GM18519 (cell line): ENCODE results near the gene ATRIP.
"Not testable (repeated sequence)": the region's sequence is repeated elsewhere in the genome, so short reads cannot be mapped to it uniquely, and the experiment has no call there.

Experiments used
- ATAC-seq: cut with Tn5 transposase; IDR thresholded peaks from one replicate; pipeline ENCODE4 v1.9.1; 2021; ENCODE audit warnings: mild to moderate bottlenecking, moderate library complexity; ENCODE audit not compliant: unreplicated experiment, low FRiP score

ATRIP gene

DNA sequence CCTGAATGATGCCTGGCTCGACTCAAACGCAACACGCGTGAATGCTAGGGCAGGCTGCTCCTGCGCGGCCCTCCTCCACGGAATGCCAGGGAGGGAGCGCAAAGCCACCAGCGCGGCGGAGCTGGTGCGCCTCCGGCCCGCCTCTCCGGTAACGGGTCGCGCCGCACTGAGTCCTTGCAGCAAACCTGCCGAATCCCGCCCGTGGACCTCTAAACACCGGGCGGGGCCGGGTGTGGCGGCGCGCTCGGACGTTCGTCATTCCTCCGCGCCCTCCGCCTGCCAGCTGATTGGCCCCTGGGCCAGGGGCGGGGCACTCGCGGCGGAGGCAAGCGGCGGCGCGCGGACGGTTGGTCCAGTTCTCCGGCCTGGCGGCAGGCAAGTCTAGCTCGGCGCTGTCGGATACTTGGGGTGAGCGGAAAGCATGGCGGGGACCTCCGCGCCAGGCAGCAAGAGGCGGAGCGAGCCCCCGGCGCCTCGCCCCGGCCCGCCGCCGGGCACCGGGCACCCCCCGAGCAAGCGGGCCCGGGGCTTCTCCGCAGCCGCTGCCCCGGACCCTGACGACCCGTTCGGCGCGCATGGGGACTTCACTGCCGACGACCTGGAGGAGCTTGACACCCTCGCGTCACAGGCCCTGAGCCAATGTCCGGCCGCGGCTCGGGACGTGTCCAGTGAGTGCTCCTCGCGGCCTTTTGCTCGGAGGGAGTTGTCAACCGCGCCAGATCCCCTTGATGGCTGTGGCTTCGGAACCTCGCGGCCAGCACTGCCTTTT is at the start of gene ATRIP:
Gene ATRIP (plus strand): TSS at position 313 of the 769 bp plus-strand sequence. CDS start 109 bp downstream, at position 422.
- ATAC-seq = peak; percentile 78

DNA sequence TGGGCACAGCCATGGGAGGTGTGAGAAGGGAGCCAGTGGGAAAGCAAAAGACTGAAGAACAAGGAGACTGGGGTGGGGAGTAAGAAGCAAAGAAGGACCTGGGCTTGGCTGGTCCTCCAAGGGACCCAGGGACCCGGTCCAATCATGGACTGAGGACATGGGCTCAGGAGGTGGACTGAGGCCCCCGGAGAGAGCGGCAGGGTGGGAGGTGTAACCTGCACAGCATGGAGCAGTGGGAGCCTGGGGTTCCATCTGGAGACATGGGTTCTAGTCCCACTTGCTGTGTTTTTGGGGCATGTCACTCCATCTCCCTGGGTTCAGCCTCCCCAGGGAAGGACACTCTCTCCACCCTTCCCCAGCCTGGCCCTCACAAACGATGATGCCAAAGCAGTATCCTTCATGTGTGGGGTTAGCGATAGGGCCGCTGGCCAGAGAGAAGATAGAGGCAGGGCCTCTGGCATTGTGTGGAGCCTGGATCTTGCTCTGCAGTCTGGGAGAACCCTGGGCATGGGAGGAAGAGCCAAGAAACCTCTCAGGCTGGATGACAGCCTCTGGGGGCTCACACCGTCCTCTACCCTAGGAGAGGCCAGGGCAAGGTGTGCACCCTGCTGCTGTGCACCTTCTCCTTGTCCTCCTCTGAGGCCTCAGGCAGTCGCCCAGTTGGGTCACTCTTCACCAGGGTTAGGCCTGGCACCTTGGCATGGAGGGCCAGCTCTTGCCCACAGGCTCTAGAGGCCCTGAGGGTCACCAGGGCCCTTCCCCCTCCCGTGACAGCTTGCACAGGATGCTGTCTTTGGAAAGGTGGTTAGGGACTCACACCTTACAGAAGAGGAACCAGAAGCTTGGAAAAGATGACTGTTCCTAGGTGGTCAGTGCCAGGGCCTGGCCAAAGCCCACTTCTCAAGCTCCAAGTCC is 48.5 kb upstream of the ATRIP start:
- no peak for ATAC-seq

DNA sequence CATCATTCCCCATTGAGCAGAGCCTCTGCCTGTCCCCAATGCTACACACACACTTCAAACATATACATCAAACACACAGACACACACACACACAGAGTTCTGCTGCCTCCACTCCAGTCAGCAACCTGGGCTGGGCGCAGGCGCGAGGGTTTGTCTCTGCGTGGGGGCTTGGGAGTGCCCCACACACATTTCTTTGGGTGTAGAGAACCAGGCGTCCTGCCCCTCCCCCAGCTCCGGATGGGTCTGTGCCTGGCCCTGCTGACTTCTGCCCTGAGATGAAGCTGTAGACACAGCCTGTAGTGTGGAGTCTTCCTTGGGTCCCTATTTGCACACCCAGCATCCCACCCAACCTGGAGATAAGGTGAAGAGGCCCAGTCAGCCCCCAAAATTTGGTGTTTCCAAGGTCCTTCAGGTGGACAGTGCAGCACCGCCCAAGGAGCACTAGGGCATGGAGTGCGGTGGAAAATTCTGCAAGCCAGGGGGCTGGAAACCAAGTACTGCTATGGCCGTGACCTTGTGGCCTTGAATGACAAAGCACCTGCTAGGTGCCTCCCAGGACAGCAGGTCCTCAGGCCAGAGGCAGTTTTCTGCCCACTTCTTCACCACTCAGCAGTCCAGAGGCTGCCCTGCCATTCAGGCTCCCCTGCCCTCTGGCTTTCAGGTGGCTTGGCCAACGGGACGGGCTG is 47.7 kb upstream of the ATRIP start:
- no peak for ATAC-seq

DNA sequence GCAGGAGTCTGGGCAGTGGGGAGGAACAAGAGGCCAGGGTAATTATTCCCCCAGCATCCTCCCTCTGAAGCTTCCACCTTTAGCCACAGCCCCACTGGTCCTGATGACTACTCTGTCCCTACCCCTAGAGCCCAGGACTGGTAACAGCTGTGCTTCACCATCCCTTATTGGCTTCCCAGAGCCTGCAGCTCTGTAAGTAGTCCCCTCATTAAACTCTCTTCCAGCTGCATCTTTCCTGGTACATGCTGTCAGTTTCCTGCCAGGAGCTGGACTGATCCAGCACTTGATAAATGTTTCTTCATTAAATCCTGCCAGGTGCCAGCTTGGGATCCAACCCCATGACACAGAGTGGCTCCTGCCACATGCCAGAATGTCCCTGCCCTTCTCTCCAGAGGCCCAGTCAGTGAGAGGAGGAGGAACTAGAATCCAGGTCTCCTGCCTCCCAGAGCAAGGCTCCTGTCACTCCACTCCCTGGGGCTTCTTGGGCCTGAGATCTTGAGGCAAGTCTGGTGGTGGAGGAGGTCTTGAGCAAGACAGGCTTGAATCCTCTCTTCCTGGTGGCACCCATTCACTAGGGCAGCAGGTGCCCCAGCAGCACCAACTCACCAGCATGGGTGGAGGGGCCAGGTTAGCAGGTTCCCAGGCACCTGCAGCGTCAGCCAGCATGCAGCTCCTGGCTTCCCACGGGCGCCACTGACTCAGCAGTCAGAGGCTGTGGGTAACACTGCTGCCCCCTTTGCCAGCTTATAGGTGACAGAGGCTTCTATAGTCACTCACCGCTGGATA is 47.0 kb upstream of the ATRIP start:
- no peak for ATAC-seq

DNA sequence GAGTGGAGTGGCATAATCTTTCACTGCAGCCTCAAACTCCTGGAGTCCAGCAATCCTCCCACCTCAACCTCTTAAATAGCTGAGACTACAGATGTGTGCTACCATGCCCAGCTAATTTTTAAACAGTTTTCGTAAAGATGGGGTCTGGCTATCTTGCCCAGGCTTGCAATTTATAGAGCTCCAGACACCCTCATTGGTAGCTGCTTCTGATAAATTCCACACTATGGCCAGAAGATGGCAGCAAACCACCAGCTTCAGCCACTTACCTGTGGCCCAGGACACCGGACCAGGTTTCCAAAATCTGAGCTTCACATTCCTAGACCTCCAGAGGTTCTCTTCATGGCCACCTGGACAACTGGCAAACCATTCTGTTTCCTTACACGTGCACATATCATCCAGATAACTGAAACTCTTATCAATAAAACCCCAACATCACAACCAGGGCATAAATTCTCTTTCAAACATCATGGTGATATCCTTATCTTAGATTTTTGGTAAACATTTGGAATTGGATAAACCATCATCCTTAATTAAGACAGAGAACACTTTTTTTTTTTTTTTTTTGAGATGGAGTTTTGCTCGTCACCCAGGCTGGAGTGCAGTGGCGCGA is 45.6 kb upstream of the ATRIP start:
- ATAC-seq = no peak

DNA sequence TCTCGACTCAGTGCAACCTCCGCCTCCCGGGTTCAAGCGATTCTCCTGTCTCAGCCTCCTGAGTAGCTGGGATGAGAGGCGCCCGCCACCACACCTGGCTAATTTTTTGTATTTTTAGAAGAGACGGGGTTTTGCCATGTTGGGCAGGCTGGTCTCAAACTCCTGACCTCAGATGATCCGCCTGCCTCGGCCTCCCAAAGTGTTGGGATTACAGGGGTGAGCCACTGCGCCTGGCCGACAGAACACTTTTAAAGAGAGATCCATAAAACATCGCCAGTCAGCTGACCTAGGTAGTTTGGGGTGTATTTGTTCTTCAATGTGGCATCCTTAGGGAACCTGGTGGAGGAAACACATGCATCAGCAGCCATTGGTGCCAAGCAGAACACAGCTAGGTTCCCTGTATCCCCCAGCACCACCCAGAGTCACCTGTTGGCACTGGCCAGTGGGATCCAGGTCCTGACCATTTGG is 45.1 kb upstream of the ATRIP start:
- not testable (repeated sequence) for ATAC-seq

DNA sequence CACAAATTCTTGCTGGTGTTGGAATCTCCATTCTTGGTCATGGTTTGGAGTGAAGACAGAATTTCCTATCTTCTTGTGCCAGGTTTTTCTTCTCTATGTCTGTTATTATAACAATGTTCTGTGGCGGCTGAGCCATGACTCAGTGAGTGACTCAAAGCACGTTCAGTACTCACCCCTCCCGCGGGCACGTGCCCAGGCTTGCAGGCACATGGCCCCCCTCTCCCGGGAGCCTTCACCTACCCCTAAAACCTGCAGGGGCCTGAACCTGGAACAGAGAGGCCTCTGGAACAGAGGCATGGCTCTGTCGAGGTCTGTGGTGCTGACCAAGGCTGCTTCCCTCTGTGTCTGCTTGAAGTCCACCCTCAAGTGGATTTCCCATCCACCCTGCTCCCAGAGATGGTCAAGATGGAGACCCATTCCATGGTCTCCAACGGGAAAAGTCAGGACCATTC is 44.2 kb upstream of the ATRIP start:
- ATAC-seq = no peak

DNA sequence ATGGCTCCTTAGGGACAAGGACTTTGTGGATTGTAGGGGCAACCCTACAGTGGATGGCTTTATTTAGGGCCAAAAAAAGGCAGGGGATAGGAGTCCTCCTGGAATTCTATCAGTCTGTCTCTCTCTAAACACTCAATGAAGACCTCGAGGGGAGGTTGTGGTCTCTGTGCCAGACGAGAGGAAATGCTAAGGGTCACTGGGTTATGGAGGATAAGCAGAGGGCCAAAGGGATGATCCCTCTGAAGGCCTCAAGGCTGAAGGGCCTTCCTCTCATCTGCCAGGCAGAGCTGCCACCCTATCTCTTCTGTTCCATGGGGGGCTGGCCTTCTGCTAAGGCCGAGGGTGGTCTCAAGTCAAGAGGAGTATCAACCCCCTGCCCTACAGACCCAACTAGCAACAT is 43.6 kb upstream of the ATRIP start:
- ATAC-seq = no peak

DNA sequence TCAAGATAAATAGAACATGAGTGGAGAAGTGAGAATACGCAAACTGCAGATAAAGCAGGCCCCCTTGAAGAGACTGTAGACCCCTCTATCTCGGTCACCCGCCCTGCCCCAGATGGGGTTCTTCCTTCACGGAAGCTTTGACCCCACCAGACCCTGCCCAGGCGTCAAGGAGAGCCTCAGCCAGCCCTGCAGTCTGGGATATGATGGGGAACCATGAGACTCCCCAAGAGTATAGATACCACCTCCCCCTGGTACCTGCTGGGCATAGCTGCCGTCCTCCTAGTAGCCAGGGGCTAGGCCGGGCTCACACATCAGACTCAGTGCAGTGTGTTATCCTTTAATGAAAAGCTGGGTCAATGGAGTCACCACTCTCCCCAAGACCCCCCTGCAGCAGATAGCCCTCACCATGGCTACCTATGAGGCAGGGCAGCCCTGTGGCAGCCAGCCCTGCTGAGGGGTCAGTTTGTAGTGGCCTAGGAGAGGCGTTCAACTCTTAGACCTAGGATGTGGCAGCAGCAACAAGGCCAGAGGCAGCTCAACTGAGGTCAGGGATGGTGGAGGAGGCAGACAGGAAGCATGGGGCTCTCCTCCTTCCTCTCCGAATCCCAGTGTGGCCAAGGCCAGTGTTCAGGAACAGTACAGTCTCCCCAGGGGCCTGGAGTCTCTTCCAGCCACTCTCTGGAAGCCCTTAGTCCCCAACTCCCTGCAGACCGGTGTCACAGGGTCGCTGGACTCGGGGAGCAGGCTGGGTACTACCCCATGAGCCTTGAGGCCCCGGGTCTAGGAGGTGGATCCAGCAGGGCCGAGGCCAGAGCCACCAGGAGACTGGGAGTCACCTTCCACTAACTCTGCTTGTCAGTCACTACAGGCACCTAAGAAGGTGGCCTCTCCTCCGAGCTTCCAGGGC is 42.8 kb upstream of the ATRIP start:
- ATAC-seq = no peak

DNA sequence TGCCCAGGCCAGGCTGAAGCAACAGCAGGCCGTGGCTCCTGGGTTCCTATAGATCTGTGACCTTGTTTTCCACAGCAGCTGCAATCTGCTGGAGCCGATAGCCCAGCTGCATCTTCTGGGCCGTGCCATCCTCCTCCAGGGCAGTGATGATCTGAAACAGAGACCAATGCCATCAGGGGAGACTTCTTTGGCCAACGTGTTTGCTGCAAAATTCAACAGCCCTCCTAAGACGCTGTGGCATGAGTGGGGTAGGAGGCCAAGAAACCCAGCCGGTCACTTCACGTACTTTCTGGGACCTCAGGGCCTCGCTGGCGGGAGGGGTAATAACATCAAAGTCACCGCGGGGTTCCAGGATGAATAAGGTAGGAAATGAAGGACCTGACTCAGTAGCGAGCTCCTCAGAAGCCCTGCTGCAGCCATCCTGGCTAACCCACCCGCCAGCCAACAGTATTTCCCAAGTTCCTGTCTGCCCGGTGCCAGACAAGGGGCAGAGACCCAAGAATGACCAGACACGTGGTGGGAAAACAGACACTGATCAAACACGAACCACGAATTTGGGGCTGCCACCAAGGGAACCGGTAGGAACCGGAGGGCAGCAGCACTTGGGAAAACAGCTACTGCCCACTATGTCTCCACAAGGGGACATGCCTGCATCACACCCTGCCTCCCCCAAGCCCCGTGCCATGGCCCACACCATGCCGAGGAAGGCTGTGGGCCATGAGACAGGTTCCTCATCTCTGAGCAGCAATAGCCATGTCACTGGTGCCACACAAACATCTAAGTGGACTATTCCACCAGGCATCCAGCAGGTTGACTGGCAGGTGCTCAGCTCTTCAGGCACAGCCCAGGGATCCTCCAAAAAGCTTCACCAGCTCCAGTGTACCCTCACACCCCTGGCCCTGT is 41.8 kb upstream of the ATRIP start:
- ATAC-seq = no peak

DNA sequence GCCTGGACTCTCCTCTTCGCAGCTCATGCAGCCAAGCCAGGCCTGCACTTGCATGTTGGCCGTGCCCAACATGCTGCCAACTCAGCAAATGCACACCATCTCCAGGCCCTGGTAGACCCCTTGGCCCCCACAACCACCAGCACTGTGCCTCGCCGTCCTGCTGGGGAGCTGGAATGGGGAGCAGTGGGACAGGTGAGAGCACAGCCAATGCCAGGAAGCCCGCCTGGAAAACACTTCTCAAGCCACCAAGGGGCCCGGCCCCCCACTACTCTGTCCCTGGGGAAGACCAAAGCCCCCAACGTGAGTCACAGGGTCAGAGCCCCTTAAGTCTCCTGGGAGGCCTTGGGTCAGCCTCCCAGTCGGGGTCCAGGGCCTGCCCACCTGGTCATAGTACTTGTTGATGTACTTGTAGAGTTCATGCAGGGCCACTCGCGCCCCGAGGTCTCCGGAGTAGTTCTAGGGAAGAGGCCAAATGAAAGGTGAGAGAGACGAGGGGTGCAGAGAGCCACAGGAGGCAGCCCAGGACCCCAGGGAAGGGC is 41.1 kb upstream of the ATRIP start:
- no peak for ATAC-seq

DNA sequence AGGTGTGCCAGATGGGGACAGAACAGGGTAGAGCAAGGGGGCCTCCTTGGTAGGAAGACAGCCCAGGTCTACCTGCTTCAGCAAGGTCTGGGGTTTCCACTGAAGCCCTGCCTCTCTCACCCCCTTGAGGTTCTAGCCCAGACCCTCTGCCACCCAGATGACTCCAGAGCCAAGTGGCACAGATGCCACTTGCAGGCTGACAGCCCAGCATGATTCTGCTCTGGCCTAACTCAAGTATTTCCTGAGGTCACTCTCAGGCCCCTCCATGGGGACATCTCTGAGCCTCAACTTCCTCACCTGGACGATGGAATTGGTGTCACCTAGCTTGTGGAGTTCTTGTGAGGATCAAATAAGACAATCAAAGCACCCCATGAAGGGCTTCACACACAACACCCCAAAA is 40.6 kb upstream of the ATRIP start:
- no peak for ATAC-seq

DNA sequence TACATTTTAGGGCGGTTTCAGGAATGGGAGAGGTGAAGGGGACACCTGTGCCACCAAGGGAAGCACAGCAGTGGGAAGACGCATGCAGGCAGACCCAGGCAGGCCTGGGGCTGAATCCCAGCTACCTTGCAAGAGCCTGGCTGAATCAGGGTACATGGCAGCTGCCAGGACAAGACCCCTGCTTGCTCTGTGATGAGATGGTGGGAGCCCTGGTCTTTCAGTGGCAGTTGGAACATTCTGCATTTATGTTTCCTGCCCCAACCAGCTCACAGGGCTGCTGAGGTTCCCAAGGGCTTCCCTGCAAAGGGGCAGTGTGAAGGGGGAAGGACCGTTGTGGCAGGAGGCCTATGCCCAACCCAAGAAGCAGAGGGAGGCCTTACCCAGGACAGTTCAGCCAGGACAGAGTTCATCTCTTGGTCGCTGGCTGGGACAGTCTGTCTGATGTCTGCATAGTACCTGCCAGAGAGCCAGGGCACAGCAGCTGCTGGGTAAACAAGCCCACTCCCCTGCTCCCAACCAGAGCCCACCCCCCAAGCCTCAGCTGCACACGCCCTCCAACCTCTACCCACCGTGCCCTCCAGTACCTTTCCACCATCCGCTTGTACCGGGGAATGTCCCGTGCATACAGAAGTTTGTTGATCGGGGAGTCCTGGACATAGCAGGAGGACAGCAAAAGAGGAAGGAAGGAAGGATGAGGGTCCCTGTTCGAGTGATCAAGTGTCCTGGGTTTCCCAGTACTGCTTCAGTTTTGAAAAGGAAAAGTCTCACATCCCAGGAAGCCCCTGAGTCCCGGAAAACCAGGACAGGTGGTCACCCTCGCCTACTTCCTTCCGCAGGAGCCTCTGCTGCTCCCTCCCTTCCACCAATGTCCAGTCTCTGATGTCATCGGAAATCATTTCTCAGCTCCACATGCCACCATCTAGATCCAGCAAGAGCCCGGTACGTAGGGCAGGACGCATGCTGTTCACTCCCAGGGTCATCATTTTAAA is 39.8 kb upstream of the ATRIP start:
- no peak for ATAC-seq

DNA sequence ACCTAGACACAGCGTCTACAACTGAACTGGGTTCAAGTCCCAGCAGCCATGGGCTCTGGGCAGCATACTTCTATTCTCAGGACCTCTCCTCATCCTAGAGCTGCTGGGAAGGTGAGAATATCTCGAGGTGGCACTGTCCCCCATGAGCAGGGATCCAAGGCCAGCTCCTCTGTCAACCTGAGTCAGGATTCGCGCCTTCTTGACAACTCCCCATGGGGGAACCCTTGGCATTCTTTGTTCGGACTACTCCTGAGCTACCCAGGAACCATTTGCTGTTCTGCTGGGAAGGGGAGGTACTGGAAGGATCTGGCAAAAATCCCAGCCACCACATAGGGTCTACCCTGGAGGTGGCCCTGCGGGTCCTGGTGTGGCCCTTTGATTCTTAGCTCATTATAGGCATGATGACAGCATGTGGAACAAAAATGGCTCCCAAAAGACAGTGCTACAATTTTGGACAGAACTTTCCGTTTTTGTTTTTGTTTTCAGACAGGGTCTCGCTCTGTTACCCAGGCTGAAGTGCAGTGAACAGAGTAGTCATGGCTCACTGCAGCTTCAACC is 38.9 kb upstream of the ATRIP start:
- no peak for ATAC-seq

DNA sequence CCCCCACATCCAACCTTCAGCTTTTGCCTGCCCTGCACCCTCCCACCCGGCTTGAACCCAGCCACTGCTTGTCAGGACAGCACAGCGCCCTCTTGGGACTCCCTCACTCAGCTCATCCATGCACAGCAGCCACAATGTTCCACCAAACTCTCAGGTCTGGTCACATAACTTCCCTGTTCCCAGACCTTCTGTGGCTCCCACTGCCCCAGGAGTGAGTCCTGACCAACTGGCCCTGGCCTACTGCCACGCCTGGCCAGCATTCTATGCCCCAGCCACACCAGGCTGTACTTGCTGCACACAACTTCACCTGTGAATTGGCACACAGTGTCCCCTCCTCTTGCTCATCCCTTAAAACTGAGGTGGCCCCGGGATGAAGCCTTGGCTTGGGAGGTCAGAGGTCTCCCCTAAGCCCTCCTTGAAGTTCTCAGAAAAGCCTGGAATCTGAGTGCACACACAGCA is 37.7 kb upstream of the ATRIP start:
- no peak for ATAC-seq
